GM18861 (cell line): ENCODE data around the gene LGI1.
"Not testable (repeated sequence)": the region's sequence is repeated elsewhere in the genome, so short reads cannot be mapped to it uniquely, and the experiment has no call there.

Experiments
- ATAC-seq: cut with Tn5 transposase; IDR thresholded peaks from one replicate; pipeline ENCODE4 v1.9.1; 2021; ENCODE audit not compliant: unreplicated experiment

LGI1 gene

GRCh38 chr10:93799155-93799708, 41.5 kb downstream of the LGI1 start:
- ATAC-seq: no peak

GRCh38 chr10:93804200-93804599, 46.5 kb downstream of the LGI1 start:
- no peak for ATAC-seq

GRCh38 chr10:93806903-93807302, 49.2 kb downstream of the LGI1 start:
- no peak for ATAC-seq

DNA sequence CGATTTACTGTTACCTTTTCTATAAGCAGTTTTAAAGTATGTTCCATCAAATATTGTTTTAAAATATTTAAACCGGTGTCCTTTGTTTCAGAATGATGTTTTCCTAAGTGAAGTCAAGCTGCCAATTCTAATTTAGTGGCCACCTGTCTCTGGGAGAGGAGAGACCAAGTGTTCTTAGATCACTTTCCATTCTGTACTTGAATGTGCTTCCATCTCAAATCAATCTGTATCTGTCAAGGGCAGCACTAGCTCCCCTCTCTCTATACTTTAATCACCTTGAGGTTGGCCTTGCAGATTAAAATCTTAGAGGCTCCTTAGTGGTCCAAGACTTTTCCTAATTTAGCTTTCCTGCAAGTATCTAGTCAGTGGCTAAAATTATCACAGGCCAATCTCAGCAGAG, 49.6 kb downstream of the LGI1 start:
- ATAC-seq: no peak

GRCh38 chr10:93812659-93813338, 55.1 kb downstream of the LGI1 start:
- no peak for ATAC-seq

DNA sequence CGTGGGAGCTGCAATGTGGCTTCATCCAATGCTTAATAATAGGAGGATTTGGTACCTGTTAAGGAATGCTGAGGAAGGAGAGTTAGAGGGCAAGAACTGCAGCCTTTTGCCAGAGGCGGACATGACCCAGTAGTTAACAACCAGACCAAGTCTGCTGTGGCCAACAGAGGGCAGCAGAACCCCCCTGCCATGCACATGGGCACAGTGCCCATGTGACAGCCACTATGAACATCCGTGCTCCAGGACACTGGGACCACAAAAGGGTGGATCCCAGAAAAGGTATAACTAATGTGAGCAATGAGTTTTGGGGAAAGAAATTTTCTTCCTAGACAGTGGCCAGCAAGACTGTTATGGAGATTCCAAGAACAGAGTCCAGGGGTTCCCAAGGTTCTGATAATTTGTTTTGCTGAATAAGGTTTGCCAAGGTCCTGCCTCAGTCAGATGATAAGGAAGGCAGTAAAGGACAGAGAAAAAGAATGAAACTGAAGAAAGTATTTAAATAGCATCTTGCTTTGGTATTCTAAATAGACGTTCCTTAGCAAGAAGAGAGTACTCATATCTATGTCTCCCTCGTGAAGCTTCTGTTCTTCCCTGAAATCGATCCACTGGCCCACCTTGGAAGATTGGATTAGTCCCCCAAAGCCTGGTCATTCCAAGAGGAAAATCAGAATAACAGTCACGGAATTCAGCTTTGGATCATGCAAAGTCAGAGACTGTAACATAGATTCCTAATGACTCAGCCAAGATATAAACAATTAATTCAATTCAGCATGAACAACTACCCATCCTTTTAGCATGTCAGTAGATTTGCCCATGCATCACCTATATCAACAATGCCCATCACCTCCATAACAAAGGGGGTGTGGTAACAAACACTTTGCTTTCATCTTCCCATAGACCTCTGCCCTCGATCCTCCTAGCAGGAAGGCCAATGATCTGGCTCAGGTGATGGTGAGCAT, 56.0 kb downstream of the LGI1 start:
- peak; percentile 49 for ATAC-seq

DNA sequence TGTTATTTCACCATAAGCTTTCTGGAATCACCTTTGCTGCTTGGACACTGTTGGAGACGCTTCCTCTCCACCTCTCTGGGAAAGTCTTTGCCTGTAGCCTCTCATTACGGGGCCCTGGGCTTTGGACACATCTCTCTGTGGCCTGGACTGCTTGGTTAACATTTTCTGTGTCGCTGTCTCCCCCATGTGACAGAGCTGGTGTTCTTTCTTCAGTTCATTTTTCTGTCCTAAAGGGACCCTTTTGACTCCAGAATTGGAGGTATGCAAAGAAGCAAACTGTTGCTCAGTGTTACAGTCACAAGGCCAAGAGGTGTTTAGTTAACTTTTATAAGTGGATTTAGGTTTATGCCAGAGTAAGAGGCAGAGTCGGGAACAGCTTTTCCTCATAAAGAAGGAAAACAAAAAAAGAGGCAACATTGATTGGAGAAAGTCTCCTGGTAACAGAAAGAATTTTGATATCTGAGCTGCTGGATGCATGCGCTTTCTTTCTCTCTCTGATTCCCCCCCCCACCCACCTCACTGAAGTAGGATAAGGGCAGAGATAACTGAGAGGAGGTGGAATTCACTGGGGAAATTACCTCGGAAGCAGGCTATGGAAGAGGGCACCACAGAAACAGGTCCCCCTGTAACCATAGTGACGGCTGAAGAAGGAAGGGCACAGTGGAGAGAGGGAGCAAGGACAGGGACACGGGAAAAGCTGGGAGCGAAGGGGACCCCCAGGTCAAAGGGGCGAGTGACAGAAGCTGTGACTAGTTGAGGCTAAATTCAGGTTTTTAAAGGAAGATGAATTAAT, 57.8 kb downstream of the LGI1 start:
- no peak for ATAC-seq

DNA sequence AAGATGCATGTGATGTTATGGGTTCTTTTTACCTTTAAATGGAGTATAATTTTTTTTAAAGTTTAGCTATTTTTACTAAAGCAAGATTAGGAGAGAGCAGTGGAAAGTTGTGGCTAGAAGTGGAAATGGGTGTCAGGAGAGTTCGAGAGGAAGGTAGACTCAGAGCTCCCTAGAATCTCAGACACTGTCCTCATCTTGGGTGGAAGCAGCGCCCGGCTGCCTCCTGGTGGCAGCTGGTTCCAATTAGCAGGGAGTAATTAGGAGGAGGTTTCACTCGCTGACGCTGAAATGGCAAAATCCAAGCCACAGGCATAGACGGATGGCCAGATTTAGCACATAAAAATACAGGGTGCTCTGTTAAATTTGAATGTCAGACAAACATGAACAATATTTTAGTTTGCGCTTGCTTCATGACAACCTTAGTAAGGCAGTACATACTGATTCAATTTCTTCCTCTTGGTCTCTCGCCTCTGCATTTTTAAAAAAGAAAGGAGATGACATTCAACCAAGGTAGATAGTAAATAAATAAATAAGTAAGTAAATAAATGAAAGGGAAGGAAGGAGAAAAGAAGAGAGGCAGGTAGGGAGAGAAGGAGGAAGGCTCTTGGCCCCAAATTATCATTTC, 58.5 kb downstream of the LGI1 start:
- ATAC-seq: no peak

DNA sequence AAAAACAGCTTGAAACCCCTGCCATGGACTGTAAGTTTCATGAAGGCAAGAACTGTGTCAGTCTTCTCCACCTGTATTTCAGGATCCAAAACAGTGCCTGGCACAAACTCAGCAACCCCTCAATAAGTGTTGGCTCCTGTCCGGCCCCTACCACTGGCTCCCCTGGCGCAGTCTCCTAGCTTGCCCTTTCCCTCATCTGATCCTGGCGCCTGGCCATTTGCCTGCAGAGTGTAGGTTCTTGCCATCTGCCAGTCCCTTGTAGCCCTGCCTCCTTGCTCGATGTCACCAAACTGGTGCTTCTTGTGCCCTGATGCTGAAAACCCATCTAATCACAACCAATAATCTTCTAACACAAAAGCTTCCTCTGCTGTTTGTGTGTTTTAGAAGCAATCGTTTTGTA, 60.4 kb downstream of the LGI1 start:
- ATAC-seq: no peak

GRCh38 chr10:93819520-93819919, 61.8 kb downstream of the LGI1 start:
- ATAC-seq: no peak

GRCh38 chr10:93820434-93820833, 62.7 kb downstream of the LGI1 start:
- ATAC-seq: no peak

- ATAC-seq: no peak
Observed at GRCh38 chr10:93821051-93821772, 63.5 kb downstream of the LGI1 start.

DNA sequence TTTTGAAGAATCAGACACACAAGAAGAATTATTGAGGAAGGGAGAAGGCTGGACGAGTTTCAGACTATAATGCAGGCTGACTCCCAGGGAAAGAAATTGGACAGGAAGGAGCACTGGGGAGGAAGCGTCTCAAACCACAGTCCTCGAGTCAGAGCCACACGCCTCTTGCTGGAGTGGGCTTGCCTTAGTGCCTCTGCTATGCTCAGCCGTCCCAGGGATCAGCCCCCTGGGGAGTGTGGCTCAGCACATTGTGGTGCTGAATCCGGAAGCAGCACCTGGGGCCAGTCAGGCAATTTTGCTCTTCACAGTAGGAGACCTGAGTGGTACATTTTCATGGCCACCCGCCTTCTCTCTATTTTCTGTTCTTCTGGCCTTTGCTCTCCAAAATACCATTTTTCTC, 68.6 kb downstream of the LGI1 start:
- no peak for ATAC-seq

- no peak for ATAC-seq
Observed at GRCh38 chr10:93827056-93827804, 69.5 kb downstream of the LGI1 start.

DNA sequence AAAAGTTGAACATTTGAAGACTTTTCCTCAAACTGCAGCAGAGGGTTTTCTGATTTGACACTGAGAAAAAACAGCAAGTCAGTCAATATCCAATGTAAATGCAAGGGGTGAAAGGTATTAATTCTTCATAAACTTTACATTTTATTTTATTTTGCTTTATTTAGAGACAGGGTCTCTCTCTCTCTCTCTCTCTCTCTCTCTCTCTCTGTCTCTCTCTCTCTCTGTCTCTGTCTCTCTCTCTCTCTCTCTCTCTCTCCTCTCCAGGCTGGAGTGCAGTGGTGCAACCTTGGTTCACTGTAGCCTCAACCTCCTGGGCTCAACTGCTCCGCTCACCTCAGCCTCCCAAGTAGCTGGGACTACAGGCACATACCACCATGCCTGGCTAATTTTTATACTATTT, 73.3 kb downstream of the LGI1 start:
- not testable (repeated sequence) for ATAC-seq

GRCh38 chr10:93835770-93836169, 78.0 kb downstream of the LGI1 start:
- ATAC-seq: no peak

- no peak for ATAC-seq
Observed at GRCh38 chr10:93837822-93838221, 80.1 kb downstream of the LGI1 start.

DNA sequence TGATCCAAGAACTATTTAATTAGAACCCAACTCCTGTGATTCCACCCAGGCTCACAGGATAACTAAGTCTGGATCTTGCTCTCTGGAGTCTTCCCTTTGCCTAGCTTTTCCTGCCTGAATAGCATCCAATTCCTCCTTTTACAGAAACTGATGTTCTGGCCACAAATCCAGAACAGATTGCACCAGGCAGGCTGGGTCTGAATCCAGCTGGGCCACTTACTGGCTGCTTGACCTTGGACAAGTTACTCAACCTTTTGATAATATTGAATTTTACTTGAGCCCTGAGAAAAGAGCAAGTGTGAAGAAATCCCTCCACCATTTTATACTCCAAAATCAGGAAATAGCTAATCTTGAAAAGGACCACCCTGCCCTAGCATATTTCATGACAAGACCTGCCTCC, 80.5 kb downstream of the LGI1 start:
- ATAC-seq: no peak

DNA sequence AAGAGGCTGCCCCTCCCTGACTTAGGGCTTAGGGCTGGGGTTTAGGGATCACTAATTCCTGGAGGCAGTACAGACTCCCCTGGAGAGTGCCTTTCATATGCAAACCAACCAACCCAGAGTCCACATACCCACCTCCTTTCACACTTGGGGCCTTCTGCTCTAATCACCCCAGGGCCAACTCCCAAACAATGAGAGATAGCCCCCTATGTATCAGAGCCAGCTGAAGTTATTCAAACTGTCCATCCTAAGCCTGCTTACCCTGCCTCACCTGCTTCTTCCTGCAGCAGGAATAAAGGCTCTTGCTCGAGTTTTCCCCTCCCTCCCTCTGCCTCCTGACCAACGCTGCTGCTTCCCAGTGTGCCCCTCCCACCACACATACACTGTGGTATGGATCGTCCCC, 84.2 kb downstream of the LGI1 start:
- no peak for ATAC-seq
